ENCODE results near the gene DMAC2L. TPM values are rescaled to one million over a fixed set of nuclear protein-coding genes. Genes with fewer than 3 reads are reported as not detected.

DMAC2L gene, protein sequence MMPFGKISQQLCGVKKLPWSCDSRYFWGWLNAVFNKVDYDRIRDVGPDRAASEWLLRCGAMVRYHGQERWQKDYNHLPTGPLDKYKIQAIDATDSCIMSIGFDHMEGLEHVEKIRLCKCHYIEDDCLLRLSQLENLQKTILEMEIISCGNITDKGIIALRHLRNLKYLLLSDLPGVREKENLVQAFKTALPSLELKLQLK
- total RNA-seq: 6.2 and 7.0 TPM in 2 replicates

DNA sequence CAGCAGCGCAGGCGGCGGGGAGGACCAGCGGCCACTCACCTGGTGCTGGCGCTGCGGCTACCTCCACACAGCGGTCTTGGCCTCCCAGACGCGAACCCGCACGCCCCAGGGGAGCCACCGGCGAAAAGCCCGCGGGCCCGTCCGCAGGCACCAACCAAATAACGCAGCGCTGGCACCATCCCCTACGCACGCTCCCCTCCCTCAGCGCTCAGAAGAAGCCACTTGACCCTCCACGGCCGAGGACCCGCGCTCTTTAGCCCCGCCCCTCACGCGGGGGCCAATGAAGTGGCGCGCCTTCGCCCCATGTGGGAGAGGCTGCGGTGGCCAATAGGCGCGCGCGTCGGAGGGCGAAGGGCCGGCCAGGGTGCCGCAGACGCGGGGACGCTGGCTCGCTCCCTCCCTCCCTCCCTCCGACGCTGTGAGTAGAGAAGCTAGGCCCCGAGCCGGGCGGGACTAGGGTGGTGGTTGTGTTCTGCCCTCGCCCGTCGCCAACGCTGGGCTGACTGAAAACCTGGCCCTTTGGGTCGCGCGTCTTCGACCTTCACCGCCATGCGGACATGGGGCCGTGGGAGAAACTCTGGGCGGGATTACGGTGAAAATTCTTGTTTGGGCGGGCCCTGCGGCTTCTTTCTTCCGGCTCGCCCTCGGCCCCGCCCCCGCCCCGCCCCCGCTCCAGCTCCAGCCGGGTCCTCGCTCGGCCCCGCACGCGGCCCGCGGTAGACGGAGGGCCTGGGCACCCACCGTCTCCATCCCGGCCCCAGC lies at the start of gene DMAC2L, which contains the start of gene L2HGDH:
Gene DMAC2L (plus strand): TSS at position 353 of the 762 bp plus-strand sequence. CDS start 9,164 bp downstream, outside the sequence.
Gene L2HGDH (minus strand): TSS at position 258 of the 762 bp plus-strand sequence. CDS start 79 bp downstream, at position 179.

Other genes with a start within 250 kb of the DMAC2L start
- gene VCPKMT, start 195.8 kb upstream of the DMAC2L start, total RNA-seq: 2.8 and 4.4 TPM in 2 replicates
- gene SOS2, start 80.7 kb upstream of the DMAC2L start, total RNA-seq: 8.8 and 16.1 TPM in 2 replicates
- 2.5 and 8.0 TPM in 2 replicates for gene L2HGDH, start 95 bp upstream of the DMAC2L start, total RNA-seq
- 5.1 and 23.8 TPM in 2 replicates for gene CDKL1, start 84.6 kb downstream of the DMAC2L start, total RNA-seq
- 73.3 and 75.8 TPM in 2 replicates for gene MAP4K5, start 220.2 kb downstream of the DMAC2L start, total RNA-seq
- gene ATL1, start 247.8 kb downstream of the DMAC2L start, total RNA-seq: 3.4 and 4.6 TPM in 2 replicates

All from mesangial cell (primary cell).